HT1080 (cell line): ENCODE measurements around the gene HSPB9. TPM values are rescaled to one million over a fixed set of nuclear protein-coding genes. Genes with fewer than 3 reads are reported as not detected.
A peak's percentile ranks its signal among the peaks of the same experiment; 100 is the strongest.
"Not testable (repeated sequence)": the region's sequence is repeated elsewhere in the genome, so short reads cannot be mapped to it uniquely, and the experiment has no call there.

Experiments used
- DNase-seq: peaks from one replicate; pipeline ENCODE4 v3.0.0-alpha.2; 2015; ENCODE audit warnings: low read depth
- total RNA-seq: library from RNA; depleted of rRNA; stranded (reverse); fragments of >200 nt; shearing (Covaris generic); gene quantifications from 2 replicates; pipeline ENCODE4 v1.2.3, GENCODE V29; 2014

The HSPB9 gene
- total RNA-seq, 1 experiment from 2014 or later: not detected

DNA sequence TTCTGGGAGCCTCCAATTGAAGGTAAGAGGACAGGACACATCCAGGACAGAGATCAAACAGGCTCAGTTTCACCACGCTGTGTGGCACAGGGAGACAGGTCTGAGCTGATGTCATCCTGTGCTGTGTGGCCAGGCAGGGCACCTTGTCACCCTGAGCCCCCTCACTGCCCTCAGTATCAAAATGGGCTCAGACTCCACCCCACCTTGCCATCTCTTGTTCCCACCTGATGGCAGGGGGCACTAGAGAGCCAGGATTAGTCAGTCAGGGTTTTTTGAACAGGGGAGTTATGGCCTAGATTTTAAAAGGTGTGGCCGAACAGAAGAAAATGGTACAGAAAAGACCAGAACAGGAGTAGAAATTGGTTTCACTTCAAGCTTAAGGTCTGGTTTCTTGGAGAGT lies 4.1 kb upstream of the HSPB9 start:
- DNase-seq: peak; percentile 30

- DNase-seq: no peak
Measured at GRCh38 chr17:42119301-42119700, 3.3 kb upstream of the HSPB9 start.

DNA sequence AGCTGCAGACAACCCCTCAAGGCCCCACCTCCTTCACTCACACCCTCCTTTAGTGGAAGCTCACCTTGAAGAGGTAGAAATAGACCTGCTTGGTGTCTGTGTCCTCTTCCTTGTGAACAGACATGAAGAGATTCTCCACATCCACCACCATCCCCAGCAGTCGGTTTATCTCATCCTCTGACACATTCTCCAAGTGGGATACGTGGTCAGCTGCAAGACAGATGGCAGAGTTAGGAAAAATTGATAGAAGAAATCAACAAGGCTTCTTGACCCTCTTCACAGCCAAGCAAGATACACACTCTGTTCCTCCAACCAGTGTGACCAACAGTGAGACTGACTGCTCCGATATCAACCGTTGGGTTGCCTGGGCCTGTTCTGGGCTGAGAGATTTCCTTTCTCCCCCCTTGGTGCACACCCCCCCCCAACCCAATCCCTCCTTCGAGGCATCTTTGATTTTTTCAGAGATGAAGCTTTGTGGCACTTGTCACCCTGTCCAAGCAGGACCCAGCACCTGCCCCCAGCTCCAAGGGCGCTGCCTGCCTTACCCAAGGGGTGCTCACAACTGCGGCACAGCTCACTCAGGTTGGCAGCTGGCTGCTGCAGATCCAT lies 2.3 kb upstream of the HSPB9 start:
- no peak for DNase-seq

- DNase-seq: peak; percentile 79
Measured at GRCh38 chr17:42120770-42121769, 1.5 kb upstream of the HSPB9 start, which contains the start of gene KAT2A. KAT2A (minus strand) TSS chr17:42121367; CDS start chr17:42121304, 63 bp downstream.

DNA sequence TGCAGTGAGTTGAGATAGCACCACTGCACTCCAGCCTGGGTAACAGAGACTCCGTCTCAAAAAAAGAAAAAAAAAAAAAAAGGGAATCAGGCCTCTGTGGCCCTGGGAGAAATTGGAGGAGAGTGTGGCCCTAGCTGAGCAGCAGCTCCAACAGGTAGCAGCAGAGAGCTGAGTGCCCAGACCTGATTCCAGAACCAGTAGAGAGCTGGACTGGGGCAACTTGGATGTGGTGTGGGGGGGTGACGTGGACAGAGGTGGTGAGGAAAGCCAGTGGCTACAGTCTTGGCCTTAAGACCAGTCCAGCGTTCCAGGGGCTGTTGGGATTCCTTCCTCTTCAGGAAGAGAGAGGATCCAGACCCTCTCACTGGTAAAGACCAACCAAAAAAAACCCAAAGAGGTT lies 1.7 kb downstream of the HSPB9 start:
- DNase-seq: no peak

DNA sequence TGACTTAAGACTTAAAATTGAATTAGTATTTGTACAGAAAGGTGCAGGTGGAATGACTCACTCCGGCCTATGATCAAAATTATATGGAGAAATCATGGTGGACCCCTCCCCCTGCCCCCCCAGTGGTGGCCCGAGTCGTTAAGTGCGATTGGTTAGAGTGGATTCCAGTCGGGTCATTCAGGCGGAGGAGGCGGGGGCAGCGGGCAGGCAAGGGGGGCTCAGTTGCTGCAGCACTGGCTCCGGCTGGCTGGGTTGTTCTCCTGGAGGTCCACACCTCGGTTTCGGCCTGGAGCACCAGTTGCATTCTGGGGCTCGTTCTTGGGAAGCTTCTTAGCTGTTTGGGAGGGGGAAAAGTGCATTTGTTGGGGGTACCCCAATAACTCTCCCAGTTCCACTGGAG lies 3.0 kb downstream of the HSPB9 start:
- no peak for DNase-seq

DNA sequence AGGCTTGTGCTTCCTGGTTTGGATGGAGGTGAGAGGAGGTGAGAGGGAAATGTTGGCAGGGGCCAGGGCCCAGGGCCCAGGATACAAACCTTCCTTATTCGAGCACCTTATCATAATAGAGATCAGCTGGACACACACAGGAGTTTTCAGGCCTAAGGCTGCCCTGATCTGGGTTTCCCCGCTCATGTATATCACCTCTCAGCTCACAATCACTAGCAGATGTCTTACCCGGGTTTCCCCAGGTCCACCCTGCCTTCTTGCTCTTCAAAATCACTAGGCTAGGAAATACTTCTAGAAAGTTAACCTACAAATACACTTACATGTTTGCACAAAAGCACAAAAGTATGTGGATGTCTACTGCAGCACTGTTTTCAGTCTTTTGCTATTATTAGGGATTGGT lies 4.2 kb downstream of the HSPB9 start:
- no peak for DNase-seq

DNA sequence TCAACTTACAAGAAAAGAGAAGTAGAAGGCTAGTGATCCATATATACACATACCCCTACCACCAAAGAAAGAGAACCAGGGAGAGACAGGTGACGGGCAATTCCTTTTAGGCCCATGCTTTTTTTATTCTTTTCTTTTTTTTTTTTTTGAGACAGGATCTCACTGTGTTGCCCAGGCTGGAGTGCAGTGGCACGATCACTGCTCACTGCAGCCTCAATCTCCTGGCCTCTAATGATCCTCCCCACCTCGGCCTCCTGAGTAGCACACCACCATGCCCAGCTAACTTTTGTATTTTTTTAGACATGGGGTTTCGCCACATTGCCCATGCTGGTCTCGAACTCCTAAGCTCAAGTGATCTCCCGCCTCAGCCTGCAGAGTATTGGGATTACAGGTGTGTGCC lies 4.8 kb downstream of the HSPB9 start:
- DNase-seq: no peak

DNA sequence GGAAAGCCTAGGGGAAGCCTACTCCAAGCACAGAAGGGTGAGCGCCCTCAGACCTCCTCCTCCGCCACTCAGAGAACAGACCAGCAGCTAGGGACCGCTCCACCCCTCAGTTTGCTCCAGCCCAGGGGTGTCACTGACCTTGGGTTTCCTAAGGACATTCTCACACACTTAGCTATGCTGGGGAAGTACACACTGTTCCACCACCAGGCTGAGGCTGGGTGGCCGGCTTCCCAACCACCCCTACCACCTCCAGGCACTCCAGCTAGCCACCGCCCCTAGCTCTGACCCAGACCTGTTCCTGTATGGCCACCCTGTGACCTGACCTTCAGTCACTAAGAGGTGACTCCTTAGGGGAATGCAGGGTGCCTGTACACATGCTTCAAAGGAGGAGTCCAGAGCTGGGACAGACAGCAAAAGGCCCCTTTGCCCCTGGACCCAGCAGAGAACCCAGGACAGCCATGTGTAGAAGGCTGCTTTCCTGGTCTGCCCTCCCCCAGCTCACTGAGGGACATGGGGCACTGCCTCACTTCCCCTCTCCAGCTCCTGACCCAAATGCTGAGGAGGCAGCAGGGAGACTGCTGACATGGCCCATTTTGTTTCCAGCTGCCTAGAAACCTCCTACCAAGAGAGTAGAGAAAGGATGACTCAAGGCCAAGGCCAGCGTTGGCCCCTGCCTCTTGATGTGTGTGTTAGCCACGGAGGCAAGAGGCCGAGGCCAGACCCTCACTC lies 6.7 kb downstream of the HSPB9 start:
- DNase-seq: no peak

- no peak for DNase-seq
Measured at GRCh38 chr17:42130310-42130936, 7.8 kb downstream of the HSPB9 start.

DNA sequence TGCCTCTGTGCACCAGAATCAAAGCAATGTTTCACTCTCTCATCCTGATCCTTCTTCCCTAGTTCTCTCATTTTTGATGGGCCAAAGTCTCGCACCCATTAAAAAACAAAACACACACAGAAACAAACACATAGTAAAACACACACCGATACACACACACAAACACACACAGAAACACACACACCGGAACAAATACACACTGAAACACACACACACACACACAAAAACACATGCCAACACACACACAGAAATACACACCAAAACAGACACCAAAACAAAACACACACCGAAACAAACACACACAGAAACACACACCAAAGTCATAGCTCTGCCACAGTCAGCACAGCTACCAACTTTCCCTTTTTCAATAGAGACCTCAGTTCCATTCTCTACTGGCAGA lies 8.6 kb downstream of the HSPB9 start:
- no peak for DNase-seq

- DNase-seq: peak; percentile 64
Measured at GRCh38 chr17:42131981-42132432, 9.4 kb downstream of the HSPB9 start.

DNA sequence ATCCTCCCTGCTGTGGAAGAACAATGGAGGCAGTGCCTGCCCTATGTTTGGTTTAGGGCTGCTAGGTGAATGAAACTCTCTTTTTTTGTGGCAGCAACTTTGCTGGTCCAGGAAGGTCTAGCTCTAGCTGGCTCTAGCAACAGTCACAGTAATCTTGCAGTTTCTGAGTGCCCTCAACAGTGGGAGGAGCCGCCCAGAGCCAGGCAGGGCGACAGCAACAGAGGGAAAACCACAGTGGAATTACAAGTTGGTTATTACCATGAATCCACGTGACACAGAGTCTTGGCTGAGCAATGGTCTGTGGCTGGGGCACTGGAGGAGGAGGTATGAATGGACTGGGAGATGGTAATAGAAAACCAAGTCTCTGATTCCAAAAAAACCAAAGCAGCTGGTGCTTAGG lies 10.3 kb downstream of the HSPB9 start:
- DNase-seq: peak; percentile 88

DNA sequence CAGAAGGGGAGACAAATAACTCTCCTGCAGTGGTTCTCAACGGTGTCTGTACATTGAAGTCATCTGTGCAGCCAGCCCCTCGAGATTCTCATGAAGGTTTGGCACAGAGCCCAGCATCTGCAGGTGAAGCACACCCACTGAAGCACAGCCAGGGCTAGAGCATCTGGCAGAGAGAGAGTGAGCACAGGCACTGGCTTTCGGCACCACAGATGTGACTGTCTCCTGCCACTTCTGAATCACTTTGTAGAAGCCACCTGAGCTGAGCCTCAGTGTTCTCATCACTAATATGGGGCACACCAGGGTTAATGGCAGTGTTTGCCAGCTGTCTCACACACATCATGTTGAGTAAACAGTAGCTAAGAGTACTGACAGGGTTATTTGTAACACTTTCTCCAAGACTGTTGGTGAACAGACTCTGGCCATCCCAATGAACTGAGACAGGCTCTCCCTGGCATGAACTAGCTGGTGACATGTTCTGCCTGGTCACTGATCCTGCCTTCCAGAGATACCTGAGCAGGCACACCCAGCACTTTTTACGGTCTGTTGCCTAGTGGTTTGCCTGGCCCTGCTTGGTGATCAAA lies 10.9 kb downstream of the HSPB9 start:
- DNase-seq: no peak

- DNase-seq: no peak
Measured at GRCh38 chr17:42135151-42135550, 12.5 kb downstream of the HSPB9 start.

DNA sequence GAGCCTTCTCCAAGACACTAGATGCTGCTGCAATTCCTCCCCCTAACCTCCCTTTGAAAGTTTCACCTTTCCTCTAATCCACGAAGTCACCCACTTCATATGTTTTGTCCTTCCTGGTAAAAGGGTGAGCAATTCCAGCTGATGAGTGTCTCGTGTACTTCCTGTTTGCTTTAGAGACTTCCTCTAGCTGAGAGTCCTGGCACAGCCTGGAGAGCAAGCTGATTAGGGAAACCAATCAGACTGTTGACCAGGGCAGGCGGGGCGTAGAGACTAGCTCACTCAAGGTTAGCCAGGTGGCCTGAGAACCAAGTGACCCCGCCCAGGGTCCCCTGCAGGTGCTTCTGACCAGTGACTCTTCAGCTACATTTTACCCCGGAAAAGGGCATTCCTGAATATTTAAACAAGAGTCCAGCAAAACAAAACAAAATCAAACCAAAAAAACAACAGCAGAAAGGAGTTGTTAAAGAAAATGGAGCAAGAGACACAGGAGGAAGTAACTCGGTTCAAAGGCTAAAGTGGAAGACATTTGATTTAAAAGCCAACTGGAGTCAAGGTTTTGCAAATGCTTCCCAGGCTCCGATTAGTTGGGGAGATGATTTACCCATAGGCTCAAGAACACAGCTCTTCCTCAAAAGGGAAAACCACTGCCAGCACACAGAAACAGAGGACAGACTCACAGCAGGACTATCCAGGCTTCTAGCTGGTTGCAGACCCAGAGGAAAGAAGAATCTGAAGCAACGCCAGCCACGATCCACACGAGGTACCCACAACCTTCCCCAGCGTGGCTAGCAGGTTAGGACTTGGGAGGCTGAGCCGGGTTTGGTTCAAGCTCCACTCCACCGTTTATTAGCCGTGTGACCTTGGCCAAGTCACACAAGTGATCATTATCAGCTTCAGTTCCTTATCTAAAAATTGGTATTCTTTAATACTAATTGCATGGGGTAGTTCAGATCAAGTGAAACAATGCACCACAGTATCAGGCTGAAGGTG lies 13.4 kb downstream of the HSPB9 start:
- peak; percentile 80 for DNase-seq

DNA sequence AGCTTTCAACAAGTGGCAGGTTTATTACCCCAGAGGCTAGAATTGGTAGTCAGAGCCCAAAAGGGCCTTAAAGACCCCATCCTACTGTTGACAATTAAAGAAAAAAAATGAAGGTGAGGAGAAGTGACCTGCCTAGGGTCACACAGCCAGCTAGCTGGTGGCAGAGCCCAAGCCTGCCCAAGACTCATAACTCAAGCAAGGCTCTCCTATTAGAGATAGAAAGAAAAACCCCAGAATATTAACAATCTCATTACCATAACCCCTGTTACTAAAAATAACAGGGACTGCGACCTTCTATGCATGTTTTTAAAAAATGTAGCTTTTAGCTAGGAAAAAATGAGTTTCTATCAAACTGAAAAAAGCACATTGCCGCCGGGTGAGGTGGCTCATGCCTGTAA lies 14.0 kb downstream of the HSPB9 start:
- no peak for DNase-seq

- DNase-seq: no peak
Measured at GRCh38 chr17:42138749-42139492, 16.3 kb downstream of the HSPB9 start.

GRCh38 chr17:42140690-42141089 lies 18.1 kb downstream of the HSPB9 start:
- DNase-seq: not testable (repeated sequence)
